Astrocyte (in vitro differentiated cells and primary cell): ENCODE results near the gene RAB40C. TPM values are rescaled to one million over a fixed set of nuclear protein-coding genes. Genes with fewer than 3 reads are reported as not detected.

ENCODE experiments used
- DNase-seq: peaks from one replicate; pipeline ENCODE4 v3.0.0-alpha.2; 2010; ENCODE audit warnings: low read depth
- FAIRE-seq: peaks from 2 replicates; lab custom pipeline; 2011; peaks lifted over from hg19 to GRCh38; lab: Jason Lieb, UNC
- H2AFZ ChIP-seq: 2 replicates; pipeline ENCODE4 v1.6.0; 2012; ENCODE audit warnings: low read depth, low read length, inconsistent platforms
- H3K27ac ChIP-seq: 2 replicates; pipeline ENCODE4 v1.5.1; 2011; ENCODE audit warnings: low read depth, low read length, inconsistent platforms
- H3K27me3 ChIP-seq: 2 replicates; pipeline ENCODE4 v1.6.0; 2011; ENCODE audit warnings: low read length, inconsistent platforms; ENCODE audit not compliant: insufficient read depth
- H3K36me3 ChIP-seq: 2 replicates; pipeline ENCODE4 v1.5.1; 2011; ENCODE audit warnings: low read length, inconsistent platforms; ENCODE audit not compliant: insufficient read depth
- H3K4me1 ChIP-seq: 2 replicates; pipeline ENCODE4 v1.5.1; 2011; ENCODE audit warnings: low read length, inconsistent platforms; ENCODE audit not compliant: insufficient read depth
- H3K4me2 ChIP-seq: 2 replicates; pipeline ENCODE4 v1.6.0; 2012; ENCODE audit warnings: low read length, inconsistent platforms
- H3K4me3 ChIP-seq: 2 replicates; pipeline ENCODE4 v1.5.1; 2011; ENCODE audit warnings: low read depth, mild to moderate bottlenecking, low read length, inconsistent platforms; ENCODE audit not compliant: insufficient read depth
- H3K79me2 ChIP-seq: 2 replicates; pipeline ENCODE4 v1.6.0; 2012; ENCODE audit warnings: mild to moderate bottlenecking, low read length, inconsistent platforms; ENCODE audit not compliant: insufficient read depth
- H3K9ac ChIP-seq: 2 replicates; pipeline ENCODE4 v1.6.0; 2012; ENCODE audit warnings: mild to moderate bottlenecking, low read length, inconsistent platforms
- H3K9me3 ChIP-seq: 2 replicates; pipeline ENCODE4 v1.5.1; 2012; ENCODE audit warnings: low read depth, mild to moderate bottlenecking, low read length, inconsistent platforms; ENCODE audit not compliant: insufficient read depth
- H4K20me1 ChIP-seq: 2 replicates; pipeline ENCODE4 v1.6.0; 2012; ENCODE audit warnings: low read length, inconsistent platforms; ENCODE audit not compliant: insufficient read depth
- H3K27ac Mint-ChIP-seq: one replicate; pipeline ENCODE4 v1.8.0; 2021; ENCODE audit warnings: mild to moderate bottlenecking, mixed read lengths; ENCODE audit not compliant: unreplicated experiment
- H3K27me3 Mint-ChIP-seq: one replicate; pipeline ENCODE4 v1.8.0; 2021; ENCODE audit warnings: low read depth, mixed read lengths; ENCODE audit not compliant: unreplicated experiment
- H3K36me3 Mint-ChIP-seq: one replicate; pipeline ENCODE4 v1.8.0; 2021; ENCODE audit warnings: low read depth, mixed read lengths; ENCODE audit not compliant: unreplicated experiment
- H3K4me1 Mint-ChIP-seq: one replicate; pipeline ENCODE4 v1.8.0; 2021; ENCODE audit warnings: low read depth, mixed read lengths; ENCODE audit not compliant: unreplicated experiment
- H3K4me3 Mint-ChIP-seq: one replicate; pipeline ENCODE4 v1.8.0; 2021; ENCODE audit warnings: mild to moderate bottlenecking, moderate library complexity, mixed read lengths; ENCODE audit not compliant: unreplicated experiment
- H3K9me3 Mint-ChIP-seq: one replicate; pipeline ENCODE4 v1.8.0; 2021; ENCODE audit warnings: mild to moderate bottlenecking, mixed read lengths; ENCODE audit not compliant: unreplicated experiment
- EZH2 ChIP-seq: IDR thresholded peaks from 2 replicates; pipeline ENCODE4 v1.6.1; 2012; ENCODE audit warnings: mild to moderate bottlenecking, low read length, inconsistent platforms; ENCODE audit not compliant: insufficient read depth
- total RNA-seq: library from RNA; stranded (reverse); gene quantifications from 2 replicates; pipeline ENCODE4 v1.2.1, GENCODE V29; 2021
- TF ChIP-seq, protein P1 (sequence below): IDR thresholded peaks from 2 replicates; pipeline ENCODE4 v1.5.1; 2011; ENCODE audit warnings: low read depth, mild to moderate bottlenecking, inconsistent platforms, low read length, moderate library complexity; ENCODE audit not compliant: insufficient read depth

RAB40C gene
- total RNA-seq, 1 donor from 2014 or later, result 13.0 TPM

DNA sequence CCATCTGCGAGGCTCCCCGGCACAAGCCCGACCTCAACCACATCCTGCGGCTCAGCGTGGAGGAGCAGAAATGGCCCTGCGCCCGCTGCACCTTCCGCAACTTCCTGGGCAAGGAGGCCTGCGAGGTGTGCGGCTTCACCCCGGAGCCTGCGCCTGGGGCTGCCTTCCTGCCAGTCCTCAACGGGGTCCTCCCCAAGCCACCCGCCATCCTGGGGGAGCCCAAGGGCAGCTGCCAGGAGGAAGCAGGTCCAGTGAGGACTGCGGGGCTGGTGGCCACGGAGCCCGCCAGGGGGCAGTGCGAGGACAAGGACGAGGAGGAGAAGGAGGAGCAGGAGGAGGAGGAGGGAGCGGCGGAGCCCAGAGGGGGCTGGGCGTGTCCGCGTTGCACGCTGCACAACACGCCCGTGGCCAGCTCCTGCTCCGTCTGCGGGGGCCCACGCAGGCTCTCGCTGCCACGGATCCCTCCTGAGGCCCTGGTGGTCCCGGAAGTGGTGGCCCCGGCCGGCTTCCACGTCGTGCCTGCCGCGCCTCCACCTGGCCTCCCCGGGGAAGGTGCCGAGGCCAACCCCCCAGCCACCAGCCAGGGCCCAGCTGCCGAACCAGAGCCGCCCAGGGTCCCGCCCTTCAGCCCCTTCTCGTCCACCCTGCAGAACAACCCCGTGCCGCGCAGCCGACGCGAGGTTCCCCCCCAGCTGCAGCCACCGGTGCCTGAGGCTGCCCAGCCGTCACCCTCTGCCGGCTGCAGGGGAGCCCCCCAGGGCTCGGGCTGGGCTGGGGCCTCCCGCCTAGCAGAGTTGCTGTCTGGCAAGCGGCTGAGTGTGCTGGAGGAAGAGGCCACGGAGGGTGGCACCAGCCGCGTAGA is 42.7 kb upstream of the RAB40C start:
- H3K36me3 ChIP-seq, result no peaks in the 10 kb centered on the region
- no peaks in the 10 kb centered on the region for H3K9me3 ChIP-seq
- peaks cover 46% of the 10 kb centered on the region for H3K79me2 ChIP-seq
- H3K9me3 Mint-ChIP-seq, result no peaks in the 10 kb centered on the region
- H3K4me1 ChIP-seq, result no peaks in the 10 kb centered on the region
- no peak overlapping the region for H3K9ac ChIP-seq
- no peak overlapping the region for H2AFZ ChIP-seq
- H3K4me1 Mint-ChIP-seq, result no peaks in the 10 kb centered on the region
- no peak overlapping the region for H3K27ac Mint-ChIP-seq
- H3K4me2 ChIP-seq, result no peak overlapping the region
- H3K36me3 Mint-ChIP-seq, result peaks cover 2% of the 10 kb centered on the region
- no peak for TF ChIP-seq EZH2
- TF ChIP-seq, protein P1, sequence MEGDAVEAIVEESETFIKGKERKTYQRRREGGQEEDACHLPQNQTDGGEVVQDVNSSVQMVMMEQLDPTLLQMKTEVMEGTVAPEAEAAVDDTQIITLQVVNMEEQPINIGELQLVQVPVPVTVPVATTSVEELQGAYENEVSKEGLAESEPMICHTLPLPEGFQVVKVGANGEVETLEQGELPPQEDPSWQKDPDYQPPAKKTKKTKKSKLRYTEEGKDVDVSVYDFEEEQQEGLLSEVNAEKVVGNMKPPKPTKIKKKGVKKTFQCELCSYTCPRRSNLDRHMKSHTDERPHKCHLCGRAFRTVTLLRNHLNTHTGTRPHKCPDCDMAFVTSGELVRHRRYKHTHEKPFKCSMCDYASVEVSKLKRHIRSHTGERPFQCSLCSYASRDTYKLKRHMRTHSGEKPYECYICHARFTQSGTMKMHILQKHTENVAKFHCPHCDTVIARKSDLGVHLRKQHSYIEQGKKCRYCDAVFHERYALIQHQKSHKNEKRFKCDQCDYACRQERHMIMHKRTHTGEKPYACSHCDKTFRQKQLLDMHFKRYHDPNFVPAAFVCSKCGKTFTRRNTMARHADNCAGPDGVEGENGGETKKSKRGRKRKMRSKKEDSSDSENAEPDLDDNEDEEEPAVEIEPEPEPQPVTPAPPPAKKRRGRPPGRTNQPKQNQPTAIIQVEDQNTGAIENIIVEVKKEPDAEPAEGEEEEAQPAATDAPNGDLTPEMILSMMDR, result no peak
- H4K20me1 ChIP-seq, result peaks cover 57% of the 10 kb centered on the region
- H3K4me3 Mint-ChIP-seq, result no peak overlapping the region
- DNase-seq, result no peak
- no peaks in the 10 kb centered on the region for H3K27me3 ChIP-seq
- no peaks in the 10 kb centered on the region for H3K27me3 Mint-ChIP-seq
- no peak overlapping the region for H3K27ac ChIP-seq
- H3K4me3 ChIP-seq, result no peak overlapping the region
- no peak for FAIRE-seq

DNA sequence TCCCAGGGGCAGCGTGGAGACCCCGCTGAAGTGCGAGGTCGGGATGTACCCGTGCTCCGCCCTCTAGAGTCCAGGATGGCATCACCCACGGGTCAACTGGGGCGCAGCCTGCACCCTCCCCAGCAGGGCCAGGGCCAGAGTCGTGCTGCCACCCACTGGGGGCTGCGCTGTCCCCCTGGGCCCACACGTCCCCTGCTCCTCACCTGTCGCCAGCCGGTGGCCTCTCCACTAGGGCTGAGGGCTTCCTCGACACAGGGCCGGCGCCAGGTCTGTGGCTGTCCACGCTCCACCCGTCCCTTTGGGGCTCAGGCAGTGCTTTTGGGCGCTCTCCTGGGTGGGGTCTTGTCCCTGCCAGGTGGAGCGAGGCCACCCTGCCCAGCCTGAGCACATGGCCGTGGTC is 41.3 kb upstream of the RAB40C start:
- no peaks in the 10 kb centered on the region for H3K9me3 ChIP-seq
- DNase-seq, result no peak
- no peak overlapping the region for H3K9ac ChIP-seq
- no peaks in the 10 kb centered on the region for H3K27me3 Mint-ChIP-seq
- H2AFZ ChIP-seq, result no peak overlapping the region
- no peaks in the 10 kb centered on the region for H3K36me3 ChIP-seq
- H3K4me1 Mint-ChIP-seq, result no peaks in the 10 kb centered on the region
- peaks cover 2% of the 10 kb centered on the region for H3K36me3 Mint-ChIP-seq
- no peaks in the 10 kb centered on the region for H3K27me3 ChIP-seq
- no peak for FAIRE-seq
- no peak overlapping the region for H3K4me3 ChIP-seq
- TF ChIP-seq, protein P1, result no peak
- TF ChIP-seq EZH2, result no peak
- H3K4me3 Mint-ChIP-seq, result no peak overlapping the region
- no peaks in the 10 kb centered on the region for H3K9me3 Mint-ChIP-seq
- no peak overlapping the region for H3K27ac ChIP-seq
- no peak overlapping the region for H3K27ac Mint-ChIP-seq
- H3K79me2 ChIP-seq, result peaks cover 33% of the 10 kb centered on the region
- peaks cover 43% of the 10 kb centered on the region for H4K20me1 ChIP-seq
- no peaks in the 10 kb centered on the region for H3K4me1 ChIP-seq
- no peak overlapping the region for H3K4me2 ChIP-seq
